GM23248 (cell line): ENCODE measurements around the gene OR6K3. TPM values are rescaled to one million over a fixed set of nuclear protein-coding genes. Genes with fewer than 3 reads are reported as not detected.

Experiments
- DNase-seq: peaks from one replicate; pipeline ENCODE4 v3.0.0-alpha.2; 2015
- H2AFZ ChIP-seq: fragments of 200-600 bp; sonication (generic); 2 replicates; pipeline ENCODE4 v1.6.1; 2016; ENCODE audit warnings: antibody characterized with exemption
- H3F3A ChIP-seq: fragments of 200-600 bp; sonication (generic); 2 replicates; pipeline ENCODE4 v1.6.1; 2016; ENCODE audit warnings: mild to moderate bottlenecking, antibody characterized with exemption, mixed run types; ENCODE audit not compliant: insufficient read depth
- H3K27ac ChIP-seq: fragments of 200-600 bp; sonication (generic); 2 replicates; pipeline ENCODE4 v1.5.1; 2016; ENCODE audit warnings: mild to moderate bottlenecking
- H3K27me3 ChIP-seq: fragments of 200-600 bp; sonication (generic); replicated peaks from 2 replicates; pipeline ENCODE4 v1.6.1; 2016; ENCODE audit warnings: mild to moderate bottlenecking; ENCODE audit not compliant: insufficient read depth
- H3K36me3 ChIP-seq: fragments of 200-600 bp; sonication (generic); 2 replicates; pipeline ENCODE4 v1.6.1; 2016; ENCODE audit warnings: low read depth, mild to moderate bottlenecking
- H3K4me1 ChIP-seq: fragments of 200-600 bp; sonication (generic); 2 replicates; pipeline ENCODE4 v1.6.1; 2016; ENCODE audit warnings: mild to moderate bottlenecking; ENCODE audit not compliant: insufficient read depth
- H3K4me2 ChIP-seq: fragments of 200-600 bp; sonication (generic); one replicate; pipeline ENCODE4 v1.6.1; 2016; ENCODE audit warnings: mild to moderate bottlenecking; ENCODE audit not compliant: unreplicated experiment
- H3K4me3 ChIP-seq: fragments of 200-600 bp; sonication (generic); 2 replicates; pipeline ENCODE4 v1.5.1; 2016; ENCODE audit warnings: mild to moderate bottlenecking
- H3K79me2 ChIP-seq: fragments of 200-600 bp; sonication (generic); 2 replicates; pipeline ENCODE4 v1.6.1; 2016; ENCODE audit warnings: mild to moderate bottlenecking; ENCODE audit not compliant: insufficient read depth
- H3K9ac ChIP-seq: fragments of 200-600 bp; sonication (generic); 2 replicates; pipeline ENCODE4 v1.6.1; 2016; ENCODE audit warnings: mild to moderate bottlenecking
- H3K9me2 ChIP-seq: fragments of 200-600 bp; sonication (generic); 2 replicates; pipeline ENCODE4 v1.6.1; 2016; ENCODE audit warnings: mixed run types, mild to moderate bottlenecking, moderate library complexity; ENCODE audit not compliant: insufficient read depth
- H3K9me3 ChIP-seq: fragments of 200-600 bp; sonication (generic); one replicate; pipeline ENCODE4 v1.6.1; 2017; ENCODE audit warnings: low read depth
- H4K20me1 ChIP-seq: fragments of 200-600 bp; sonication (generic); 2 replicates; pipeline ENCODE4 v1.6.0; 2016; ENCODE audit not compliant: insufficient read depth
- EZH2 ChIP-seq: fragments of 200-600 bp; sonication (generic); IDR thresholded peaks from 2 replicates; pipeline ENCODE4 v1.6.1; 2018; ENCODE audit warnings: antibody characterized with exemption, mild to moderate bottlenecking; ENCODE audit not compliant: insufficient read depth, poor library complexity, severe bottlenecking
- EZH2phosphoT487 ChIP-seq: fragments of 200-600 bp; sonication (generic); IDR thresholded peaks from 2 replicates; pipeline ENCODE4 v1.6.1; 2018; ENCODE audit warnings: antibody characterized with exemption, moderate library complexity, mild to moderate bottlenecking, low read depth; ENCODE audit not compliant: insufficient read depth
- WGBS, 2 experiments: methylation state at CpG; one replicate each; pipeline ENCODE4 v1.1.6; 2015 to 2017; ENCODE audit warnings: low lambda C conversion rate in 2 of 2, low coverage in 1 of 2; ENCODE audit errors: missing lambda C conversion rate in 2 of 2; 5-methylcytosine and 5-hydroxymethylcytosine counted together
- in situ Hi-C: fragments of 300-500 bp; cut with MboI; formaldehyde crosslinking; loops from 2 replicates; pipeline ENCODE4 v1.15.0; 2020
- polyA plus RNA-seq: library from polyadenylated mRNA; unstranded; fragments of >200 nt; fragmentation: Nextera tagmentation; extraction: Ambion mirVana; gene quantifications from 2 replicates; pipeline ENCODE4 v1.2.1, GENCODE V29; 2016
- total RNA-seq: library from RNA; depleted of rRNA; stranded (reverse); fragments of >200 nt; shearing (Covaris generic); gene quantifications from 2 replicates; pipeline ENCODE4 v1.2.3, GENCODE V29; 2014; rRNA removed

Gene OR6K3
- total and polyA plus RNA-seq, 2 experiments from 2014 or later: not detected

DNA sequence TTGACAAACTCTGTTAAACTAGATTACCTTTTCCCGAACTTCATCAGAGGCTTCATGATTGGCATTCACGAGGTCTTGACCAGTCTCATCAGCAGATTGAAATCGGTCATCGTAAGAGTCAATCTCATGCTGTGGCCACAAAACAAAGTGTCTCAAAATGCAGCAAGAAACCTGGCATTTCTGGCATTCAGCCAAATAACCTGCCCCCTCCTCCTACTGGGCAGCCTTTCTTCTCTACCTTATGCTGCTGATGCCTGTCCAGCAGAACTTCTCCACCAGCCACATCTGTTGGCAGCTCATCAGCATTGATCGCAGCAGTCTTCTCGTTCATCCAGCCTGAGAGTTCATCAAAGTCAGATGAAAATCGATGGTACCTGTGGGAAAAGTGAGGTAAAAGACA lies 46.2 kb downstream of the OR6K3 start:
- Histone ChIP-seq H3K27me3 (no peaks in the 10 kb centered on the region), H3K9me2 (no peaks in the 10 kb centered on the region), H3K4me1 (no peaks in the 10 kb centered on the region), H3K9me3 (no peaks in the 10 kb centered on the region), H3K4me2 (no peak overlapping the region), H3K36me3 (no peaks in the 10 kb centered on the region), H3K79me2 (no peaks in the 10 kb centered on the region), H3K9ac (no peak overlapping the region), H4K20me1 (no peaks in the 10 kb centered on the region), H3K4me3 (no peak overlapping the region), H3K27ac (no peak overlapping the region), H3F3A (no peaks in the 10 kb centered on the region), H2AFZ (no peak overlapping the region)
- in situ Hi-C loops: no loop called here
- DNase-seq: no peak
- WGBS, 2 experiments: 47 to 50% methylated on average over 7 of the region's 7 CpGs
- TF ChIP-seq EZH2phosphoT487 (no peak), EZH2 (no peak)

Other genes starting within 250 kb of the OR6K3 start
- gene OR10R2, start 248.5 kb downstream of the OR6K3 start, total RNA-seq: not detected in 2 replicates
- gene OR10R2, start 248.5 kb downstream of the OR6K3 start, polyA plus RNA-seq: not detected in 2 replicates
- not detected in 2 replicates for gene OR6Y1, start 166.3 kb downstream of the OR6K3 start, total RNA-seq
- not detected in 2 replicates for gene OR6Y1, start 166.3 kb downstream of the OR6K3 start, polyA plus RNA-seq
- not detected in 2 replicates for gene OR6P1, start 150.1 kb downstream of the OR6K3 start, total RNA-seq
- gene OR6P1, start 150.1 kb downstream of the OR6K3 start, polyA plus RNA-seq: not detected in 2 replicates
- gene OR10X1, start 140.8 kb downstream of the OR6K3 start, total RNA-seq: not detected in 2 replicates
- not detected in 2 replicates for gene OR10X1, start 140.8 kb downstream of the OR6K3 start, polyA plus RNA-seq
- gene OR10Z1, start 115.5 kb downstream of the OR6K3 start, total RNA-seq: not detected in 2 replicates
- not detected in 2 replicates for gene OR10Z1, start 115.5 kb downstream of the OR6K3 start, polyA plus RNA-seq
- not detected in 2 replicates for gene SPTA1, start 34.0 kb downstream of the OR6K3 start, total RNA-seq
- gene SPTA1, start 34.0 kb downstream of the OR6K3 start, polyA plus RNA-seq: not detected in 2 replicates
- gene OR6K2, start 20.1 kb downstream of the OR6K3 start, total RNA-seq: not detected in 2 replicates
- not detected in 2 replicates for gene OR6K2, start 20.1 kb downstream of the OR6K3 start, polyA plus RNA-seq
- not detected in 2 replicates for gene OR6K6, start 34.0 kb upstream of the OR6K3 start, total RNA-seq
- not detected in 2 replicates for gene OR6K6, start 34.0 kb upstream of the OR6K3 start, polyA plus RNA-seq
- gene OR6N1, start 51.5 kb upstream of the OR6K3 start, total RNA-seq: not detected in 2 replicates
- not detected in 2 replicates for gene OR6N1, start 51.5 kb upstream of the OR6K3 start, polyA plus RNA-seq
- gene OR6N2, start 60.5 kb upstream of the OR6K3 start, total RNA-seq: not detected in 2 replicates
- gene OR6N2, start 60.5 kb upstream of the OR6K3 start, polyA plus RNA-seq: not detected in 2 replicates
- gene MNDA, start 110.6 kb upstream of the OR6K3 start, total RNA-seq: not detected in 2 replicates
- gene MNDA, start 110.6 kb upstream of the OR6K3 start, polyA plus RNA-seq: not detected in 2 replicates
- not detected in 2 replicates for gene PYHIN1, start 210.8 kb upstream of the OR6K3 start, total RNA-seq
- gene PYHIN1, start 210.8 kb upstream of the OR6K3 start, polyA plus RNA-seq: not detected in 2 replicates